Measurements from ENCODE around the gene ZSCAN18.

DNA sequence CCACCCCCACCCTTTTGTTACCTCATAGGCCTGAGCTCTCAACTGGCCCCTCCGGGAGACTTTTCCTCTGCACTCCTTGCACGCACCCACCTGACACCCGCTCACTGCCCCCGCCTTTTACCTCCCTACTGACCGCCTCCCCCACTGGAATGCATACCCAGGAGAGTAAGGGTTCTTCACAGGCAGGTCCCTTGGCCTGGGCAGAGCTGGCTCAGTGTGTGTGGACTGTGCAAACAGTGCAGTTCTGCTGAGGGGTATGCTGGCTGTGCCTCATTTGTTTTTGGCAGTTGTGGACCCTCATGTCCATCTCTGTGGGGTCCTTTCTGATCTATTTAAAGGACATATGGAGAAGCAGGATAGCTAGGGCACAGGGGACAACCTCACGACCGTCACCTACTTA is 5.0 kb downstream of the ZSCAN18 start:
- TF ChIP-seq POLR2AphosphoS5 (IDR thresholded peaks at IDR 0.05) (no peak), TAF1 (IDR thresholded peaks at IDR 0.05; ENCODE audit: low read depth) (no peak)
- TF ChIP-seq, protein P1, sequence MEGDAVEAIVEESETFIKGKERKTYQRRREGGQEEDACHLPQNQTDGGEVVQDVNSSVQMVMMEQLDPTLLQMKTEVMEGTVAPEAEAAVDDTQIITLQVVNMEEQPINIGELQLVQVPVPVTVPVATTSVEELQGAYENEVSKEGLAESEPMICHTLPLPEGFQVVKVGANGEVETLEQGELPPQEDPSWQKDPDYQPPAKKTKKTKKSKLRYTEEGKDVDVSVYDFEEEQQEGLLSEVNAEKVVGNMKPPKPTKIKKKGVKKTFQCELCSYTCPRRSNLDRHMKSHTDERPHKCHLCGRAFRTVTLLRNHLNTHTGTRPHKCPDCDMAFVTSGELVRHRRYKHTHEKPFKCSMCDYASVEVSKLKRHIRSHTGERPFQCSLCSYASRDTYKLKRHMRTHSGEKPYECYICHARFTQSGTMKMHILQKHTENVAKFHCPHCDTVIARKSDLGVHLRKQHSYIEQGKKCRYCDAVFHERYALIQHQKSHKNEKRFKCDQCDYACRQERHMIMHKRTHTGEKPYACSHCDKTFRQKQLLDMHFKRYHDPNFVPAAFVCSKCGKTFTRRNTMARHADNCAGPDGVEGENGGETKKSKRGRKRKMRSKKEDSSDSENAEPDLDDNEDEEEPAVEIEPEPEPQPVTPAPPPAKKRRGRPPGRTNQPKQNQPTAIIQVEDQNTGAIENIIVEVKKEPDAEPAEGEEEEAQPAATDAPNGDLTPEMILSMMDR (IDR thresholded peaks at IDR 0.05; ENCODE audit: poor library complexity, severe bottlenecking): no peak
- TF ChIP-seq, protein P2, sequence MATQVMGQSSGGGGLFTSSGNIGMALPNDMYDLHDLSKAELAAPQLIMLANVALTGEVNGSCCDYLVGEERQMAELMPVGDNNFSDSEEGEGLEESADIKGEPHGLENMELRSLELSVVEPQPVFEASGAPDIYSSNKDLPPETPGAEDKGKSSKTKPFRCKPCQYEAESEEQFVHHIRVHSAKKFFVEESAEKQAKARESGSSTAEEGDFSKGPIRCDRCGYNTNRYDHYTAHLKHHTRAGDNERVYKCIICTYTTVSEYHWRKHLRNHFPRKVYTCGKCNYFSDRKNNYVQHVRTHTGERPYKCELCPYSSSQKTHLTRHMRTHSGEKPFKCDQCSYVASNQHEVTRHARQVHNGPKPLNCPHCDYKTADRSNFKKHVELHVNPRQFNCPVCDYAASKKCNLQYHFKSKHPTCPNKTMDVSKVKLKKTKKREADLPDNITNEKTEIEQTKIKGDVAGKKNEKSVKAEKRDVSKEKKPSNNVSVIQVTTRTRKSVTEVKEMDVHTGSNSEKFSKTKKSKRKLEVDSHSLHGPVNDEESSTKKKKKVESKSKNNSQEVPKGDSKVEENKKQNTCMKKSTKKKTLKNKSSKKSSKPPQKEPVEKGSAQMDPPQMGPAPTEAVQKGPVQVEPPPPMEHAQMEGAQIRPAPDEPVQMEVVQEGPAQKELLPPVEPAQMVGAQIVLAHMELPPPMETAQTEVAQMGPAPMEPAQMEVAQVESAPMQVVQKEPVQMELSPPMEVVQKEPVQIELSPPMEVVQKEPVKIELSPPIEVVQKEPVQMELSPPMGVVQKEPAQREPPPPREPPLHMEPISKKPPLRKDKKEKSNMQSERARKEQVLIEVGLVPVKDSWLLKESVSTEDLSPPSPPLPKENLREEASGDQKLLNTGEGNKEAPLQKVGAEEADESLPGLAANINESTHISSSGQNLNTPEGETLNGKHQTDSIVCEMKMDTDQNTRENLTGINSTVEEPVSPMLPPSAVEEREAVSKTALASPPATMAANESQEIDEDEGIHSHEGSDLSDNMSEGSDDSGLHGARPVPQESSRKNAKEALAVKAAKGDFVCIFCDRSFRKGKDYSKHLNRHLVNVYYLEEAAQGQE (IDR thresholded peaks at IDR 0.05; ENCODE audit: borderline replicate concordance): no peak

Data from neural cell (in vitro differentiated cells).